GM19351 (cell line): ENCODE results near the gene BRAT1.
A peak's percentile ranks its signal among the peaks of the same experiment; 100 is the strongest.

ENCODE experiments used
- ATAC-seq: cut with Tn5 transposase; IDR thresholded peaks from one replicate; pipeline ENCODE4 v1.9.1; 2021; ENCODE audit warnings: mild to moderate bottlenecking, moderate library complexity; ENCODE audit not compliant: unreplicated experiment

BRAT1 gene

GRCh38 chr7:2514473-2515423, 40.6 kb downstream of the BRAT1 start:
- ATAC-seq = no peak

DNA sequence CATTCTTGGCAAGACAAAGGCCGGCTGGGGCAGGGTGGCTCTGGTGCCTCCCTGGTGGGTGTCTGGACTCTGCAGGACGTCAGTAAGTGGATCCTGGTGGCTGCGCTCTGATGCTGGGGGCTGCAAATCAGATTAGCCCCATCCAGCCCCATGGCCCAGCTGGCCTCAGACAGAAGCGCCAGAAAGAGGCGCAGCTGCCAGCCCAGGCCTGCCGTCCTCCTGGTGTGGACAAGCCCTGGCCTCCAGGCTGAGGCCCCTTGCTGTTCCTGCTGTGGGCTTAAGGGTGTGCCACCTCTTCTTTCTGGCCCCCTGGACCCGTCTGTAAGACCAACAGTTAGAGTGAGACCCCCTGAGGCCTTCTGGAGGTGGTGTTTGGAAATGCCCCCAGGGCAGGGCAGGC, 41.6 kb downstream of the BRAT1 start:
- ATAC-seq = no peak

DNA sequence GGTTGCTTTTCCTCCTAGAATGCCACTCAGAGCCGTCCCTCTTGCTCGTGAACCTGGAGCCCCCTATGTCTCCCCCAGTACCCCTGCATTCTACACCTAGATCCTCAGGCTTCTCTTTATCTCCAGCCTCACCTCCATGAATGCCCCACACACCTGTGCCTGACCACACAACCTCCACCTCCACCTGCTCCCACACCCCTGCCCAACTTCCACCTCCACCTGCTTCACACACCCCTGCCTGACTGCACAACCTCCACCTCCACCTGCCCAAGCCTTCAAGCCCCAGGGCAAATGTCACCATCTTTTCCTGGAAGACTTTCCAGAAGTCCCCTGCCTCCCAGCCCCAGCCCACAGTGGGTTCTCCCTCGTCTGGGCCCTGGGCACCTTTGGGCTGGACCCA, 42.6 kb downstream of the BRAT1 start:
- ATAC-seq = no peak

- no peak for ATAC-seq
These were observed 43.1 kb downstream of the BRAT1 start for GRCh38 chr7:2512179-2512661.

DNA sequence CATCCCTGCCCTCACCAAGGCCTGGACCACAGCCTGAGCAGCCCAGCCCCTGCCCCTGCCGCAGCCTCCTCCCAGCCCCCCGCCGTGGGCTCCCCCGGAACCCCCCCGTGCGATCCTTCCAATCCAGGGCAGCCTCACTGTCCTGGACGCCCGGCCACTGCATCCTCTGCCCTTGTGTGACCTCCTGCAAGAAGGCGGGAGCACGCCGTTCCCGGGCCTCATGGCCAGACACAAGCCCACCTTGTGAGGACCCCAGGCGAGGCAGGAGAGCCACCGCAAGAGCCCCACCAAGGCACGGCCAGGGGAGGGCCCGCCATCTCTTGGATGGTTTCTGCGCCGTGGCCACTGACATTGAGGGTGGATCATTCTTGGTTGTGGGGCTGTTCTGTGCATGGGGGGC, 43.6 kb downstream of the BRAT1 start:
- ATAC-seq = no peak

DNA sequence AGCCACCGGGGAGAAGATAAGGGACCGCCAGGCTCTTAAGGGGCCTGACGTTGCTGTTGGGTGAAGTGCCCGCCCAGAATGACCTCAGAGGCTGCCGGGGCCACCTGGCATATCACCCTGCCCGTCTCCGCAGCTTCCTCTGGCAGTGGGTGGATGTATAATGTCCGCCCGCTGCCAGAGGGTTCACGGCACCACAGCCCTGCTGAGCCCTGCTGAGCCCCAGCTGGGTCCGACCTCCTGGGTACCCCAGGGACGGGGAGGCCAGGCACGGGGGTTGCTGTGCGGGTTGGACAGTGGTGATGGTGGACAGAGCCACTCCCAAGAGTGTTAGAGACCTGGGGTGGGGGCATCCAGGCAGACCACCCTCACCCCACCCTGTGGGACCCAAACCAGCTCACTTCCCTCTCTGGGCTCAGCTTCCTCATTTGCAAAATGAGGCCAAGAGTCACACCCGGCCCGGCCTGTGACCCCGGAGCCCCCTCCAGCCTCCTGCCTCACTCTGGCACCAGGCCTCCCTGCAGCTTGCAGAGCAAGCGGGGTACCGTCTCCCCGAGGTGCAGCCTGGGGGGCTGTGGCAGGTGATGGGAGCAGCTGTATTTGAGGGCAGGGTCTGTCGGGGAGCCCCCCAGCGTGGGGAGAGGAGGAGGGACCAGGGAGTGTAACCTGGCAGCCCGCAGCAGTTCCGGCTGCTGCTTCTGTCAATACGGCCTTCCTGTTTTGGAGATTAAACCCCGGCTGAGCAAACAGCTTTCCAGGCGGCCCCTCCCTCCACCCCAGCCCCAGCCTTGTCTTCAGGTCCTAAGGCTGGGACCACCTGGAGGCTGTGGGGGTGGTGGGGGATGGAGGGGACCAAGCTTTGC, 44.2 kb downstream of the BRAT1 start:
- ATAC-seq = no peak

DNA sequence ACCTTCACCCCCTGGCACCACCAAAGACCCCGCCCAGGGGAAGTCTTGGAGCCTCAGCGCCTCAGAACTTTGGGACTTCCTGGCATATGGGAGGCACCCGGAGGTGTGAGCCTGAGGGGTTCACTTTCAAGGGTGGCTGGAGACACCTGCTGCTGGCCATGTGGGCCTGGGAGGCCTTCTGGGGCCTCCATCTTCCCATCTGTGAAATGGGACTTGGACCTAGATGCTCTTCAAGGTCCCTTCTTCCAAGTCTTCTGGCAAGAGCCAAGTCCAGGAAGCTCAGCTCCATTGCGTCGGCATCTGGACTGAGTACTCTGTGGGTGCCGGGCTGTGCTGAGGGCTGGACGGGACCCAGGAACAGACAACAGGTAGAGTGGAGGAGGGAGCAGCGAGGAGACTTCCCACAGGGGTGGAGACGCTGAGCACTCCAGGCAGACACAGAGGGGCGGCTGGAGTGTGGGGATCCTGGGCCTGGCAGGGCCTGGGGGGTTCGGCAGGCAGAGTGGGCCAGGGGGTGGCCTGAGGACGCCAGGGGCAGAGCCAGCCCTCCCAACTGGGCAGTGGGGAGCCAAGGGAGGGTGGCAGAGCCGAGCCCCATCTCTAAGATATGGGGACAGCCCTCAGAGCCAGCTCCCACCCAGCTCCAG, 45.1 kb downstream of the BRAT1 start:
- ATAC-seq = no peak

- no peak for ATAC-seq
These were observed 45.9 kb downstream of the BRAT1 start for GRCh38 chr7:2509298-2509906.

- peak; percentile 41 for ATAC-seq
These were observed 46.8 kb downstream of the BRAT1 start for GRCh38 chr7:2508327-2509215.

- ATAC-seq = no peak
These were observed 47.4 kb downstream of the BRAT1 start for GRCh38 chr7:2507917-2508306.

DNA sequence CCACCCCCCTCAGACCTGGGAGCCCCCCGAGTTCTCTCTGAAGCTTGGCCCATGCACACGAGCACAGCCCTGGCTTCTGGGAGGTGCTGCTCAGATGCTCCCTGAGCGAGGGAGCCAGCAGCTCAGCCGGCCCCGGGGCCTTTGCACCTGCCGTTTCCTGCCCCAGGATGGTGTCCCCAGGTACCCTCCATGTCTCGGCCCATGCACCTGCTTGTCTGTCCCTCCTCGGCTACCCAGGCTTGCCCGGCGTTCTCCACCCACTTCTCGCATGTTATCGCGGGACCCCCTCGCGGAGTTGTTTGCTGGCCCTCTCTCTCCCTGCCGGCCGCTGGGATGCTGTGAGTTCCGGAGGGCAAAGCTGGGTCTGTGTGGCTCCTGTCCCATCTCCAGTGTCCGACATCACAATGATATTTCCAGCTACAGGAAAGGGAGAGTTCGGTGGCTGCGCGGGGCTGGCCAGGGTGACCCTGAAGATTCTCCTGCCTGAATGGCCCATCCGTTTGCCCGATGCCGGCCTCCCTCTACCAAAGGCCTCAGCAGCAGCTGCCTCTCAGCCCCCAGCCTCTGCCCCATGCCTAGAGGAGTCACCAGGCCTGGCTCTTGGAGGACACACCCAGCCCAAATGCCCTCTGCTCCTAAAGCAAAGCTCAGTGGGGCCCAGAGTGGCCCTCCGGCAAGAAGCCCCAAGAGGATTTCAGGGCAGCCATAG, 48.0 kb downstream of the BRAT1 start:
- no peak for ATAC-seq

DNA sequence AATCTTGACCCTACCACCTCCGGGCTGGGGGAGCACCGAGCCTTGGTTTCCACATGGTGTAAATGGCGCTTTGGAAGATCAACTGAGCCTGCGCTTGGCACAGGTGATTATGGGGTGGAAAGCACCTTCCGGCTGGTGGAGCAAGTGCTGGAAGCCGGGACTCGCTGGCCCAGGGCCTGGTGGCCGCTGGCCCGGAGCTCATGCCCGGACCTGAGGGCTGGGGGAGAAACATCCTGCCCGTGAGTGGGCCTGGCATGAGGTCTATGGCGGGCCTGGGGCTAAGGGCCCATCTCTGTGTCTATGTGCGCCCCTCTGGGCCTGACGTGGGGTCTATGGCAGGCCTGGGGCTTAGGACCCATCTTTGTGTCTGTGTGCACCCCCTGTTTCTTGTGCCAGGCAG, 49.9 kb downstream of the BRAT1 start:
- ATAC-seq = no peak

DNA sequence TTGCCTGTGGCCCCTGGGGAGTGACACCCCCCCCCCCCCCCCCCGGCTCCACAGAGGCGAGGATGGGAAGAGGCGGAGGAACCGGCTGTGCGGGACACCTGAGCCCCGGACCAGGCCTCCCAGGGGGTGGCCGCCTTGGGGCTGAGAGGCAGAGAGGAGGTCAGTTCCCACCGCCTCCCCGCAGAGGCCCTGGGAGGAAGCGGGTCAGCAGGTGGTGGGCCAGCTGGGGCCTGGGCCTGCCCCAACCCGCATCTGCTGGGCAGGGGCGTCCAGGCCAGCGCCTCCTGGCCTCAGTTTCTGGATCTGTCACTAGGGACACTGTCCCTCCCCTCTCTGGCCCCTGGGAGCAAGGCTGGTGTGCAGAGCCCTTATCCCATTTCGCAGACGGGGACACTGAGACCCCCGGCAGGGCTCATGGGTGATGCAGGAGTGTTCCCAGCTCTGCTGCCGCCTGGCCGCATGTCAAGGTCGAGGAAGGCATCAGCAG, 50.4 kb downstream of the BRAT1 start:
- ATAC-seq = no peak

DNA sequence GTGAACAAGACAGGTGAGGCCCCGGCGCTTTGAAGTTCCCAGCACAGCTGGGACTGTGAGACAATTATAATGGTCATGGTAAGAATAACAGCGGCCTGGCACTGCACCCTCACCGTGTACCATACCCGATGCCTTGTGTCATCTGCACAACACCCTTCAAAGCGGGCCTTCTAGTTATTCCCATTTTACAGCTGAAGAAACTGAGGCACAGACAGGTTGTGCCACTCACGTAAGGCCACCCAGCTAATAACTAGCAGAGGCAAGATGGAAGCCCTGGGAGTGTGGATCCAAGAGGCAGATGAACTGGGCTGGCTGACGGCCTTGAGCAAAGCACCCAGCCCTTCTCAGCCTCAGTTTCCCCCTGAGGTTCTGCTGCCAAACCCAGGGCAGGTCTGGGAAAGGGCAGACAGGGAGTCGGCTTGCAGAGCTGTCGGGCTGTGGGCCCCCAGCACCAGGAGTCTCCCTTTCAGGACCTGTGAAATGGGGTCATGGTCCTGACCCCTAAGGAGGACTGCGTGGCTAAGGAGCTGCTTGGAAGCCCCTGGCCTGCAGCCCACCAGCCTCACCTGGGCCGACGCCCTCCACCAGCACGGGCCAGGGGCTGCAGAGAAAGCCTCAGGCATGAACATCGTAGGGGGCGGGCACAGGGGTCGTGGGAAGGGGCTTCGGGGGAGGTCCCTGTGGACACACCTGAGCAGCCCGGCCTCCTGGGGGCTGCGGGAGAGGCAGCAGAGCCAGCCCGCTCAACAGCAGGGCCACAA, 51.0 kb downstream of the BRAT1 start:
- ATAC-seq = no peak

- ATAC-seq = no peak
These were observed 52.0 kb downstream of the BRAT1 start for GRCh38 chr7:2503056-2503941.

GRCh38 chr7:2502647-2502966, 52.7 kb downstream of the BRAT1 start:
- ATAC-seq = no peak

- ATAC-seq = no peak
These were observed 53.2 kb downstream of the BRAT1 start for GRCh38 chr7:2501947-2502646.
